Gastroesophageal sphincter (tissue), 3 donors: ENCODE measurements around the gene PI16.

Experiments
- EP300 ChIP-seq: sonication (generic); formaldehyde crosslinking; IDR thresholded peaks from one replicate; pipeline ENCODE4 v1.6.1; 2017; ENCODE audit warnings: antibody characterized with exemption, mild to moderate bottlenecking
- POLR2A ChIP-seq, 2 donors: fragments of 450-650 bp; IDR thresholded peaks; one replicate each; pipeline ENCODE4 v1.6.1; 2017; ENCODE audit warnings: antibody characterized with exemption in 2 of 2, mild to moderate bottlenecking in 2 of 2, moderate library complexity in 1 of 2
- POLR2AphosphoS5 ChIP-seq: sonication (generic); formaldehyde crosslinking; IDR thresholded peaks from one replicate; pipeline ENCODE4 v1.6.1; 2017; ENCODE audit warnings: antibody characterized with exemption
- TF ChIP-seq, protein P1 (sequence below), 4 experiments: fragments of 200-600 bp in 2 of 4; fragments of 450-650 bp in 2 of 4; sonication (generic) in 1 of 4; IDR thresholded peaks; one replicate each; pipeline ENCODE4 v1.5.1; 2017 to 2019; ENCODE audit warnings: antibody characterized with exemption in 4 of 4, mild to moderate bottlenecking in 2 of 4, moderate library complexity in 2 of 4

GRCh38 chr6:36961441-36962435 lies 7.2 kb downstream of the PI16 start:
- TF ChIP-seq POLR2AphosphoS5 (no peak), POLR2A (IDR thresholded peaks at IDR 0.05) (no peak), EP300 (no peak)
- TF ChIP-seq, protein P1, sequence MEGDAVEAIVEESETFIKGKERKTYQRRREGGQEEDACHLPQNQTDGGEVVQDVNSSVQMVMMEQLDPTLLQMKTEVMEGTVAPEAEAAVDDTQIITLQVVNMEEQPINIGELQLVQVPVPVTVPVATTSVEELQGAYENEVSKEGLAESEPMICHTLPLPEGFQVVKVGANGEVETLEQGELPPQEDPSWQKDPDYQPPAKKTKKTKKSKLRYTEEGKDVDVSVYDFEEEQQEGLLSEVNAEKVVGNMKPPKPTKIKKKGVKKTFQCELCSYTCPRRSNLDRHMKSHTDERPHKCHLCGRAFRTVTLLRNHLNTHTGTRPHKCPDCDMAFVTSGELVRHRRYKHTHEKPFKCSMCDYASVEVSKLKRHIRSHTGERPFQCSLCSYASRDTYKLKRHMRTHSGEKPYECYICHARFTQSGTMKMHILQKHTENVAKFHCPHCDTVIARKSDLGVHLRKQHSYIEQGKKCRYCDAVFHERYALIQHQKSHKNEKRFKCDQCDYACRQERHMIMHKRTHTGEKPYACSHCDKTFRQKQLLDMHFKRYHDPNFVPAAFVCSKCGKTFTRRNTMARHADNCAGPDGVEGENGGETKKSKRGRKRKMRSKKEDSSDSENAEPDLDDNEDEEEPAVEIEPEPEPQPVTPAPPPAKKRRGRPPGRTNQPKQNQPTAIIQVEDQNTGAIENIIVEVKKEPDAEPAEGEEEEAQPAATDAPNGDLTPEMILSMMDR (IDR thresholded peaks at IDR 0.05), result no peak
